Mammary epithelial cell (primary cell): Measurements from ENCODE around the gene SLC9A4.

Source experiments
- EZH2 ChIP-seq: IDR thresholded peaks from 2 replicates; pipeline ENCODE4 v1.6.1; 2012; ENCODE audit warnings: low read length, inconsistent platforms, borderline replicate concordance
- TF ChIP-seq, protein P1 (sequence below), 2 donors: IDR thresholded peaks in 1 of 2; conservative IDR thresholded peaks in 1 of 2; 2 replicates each; pipeline ENCODE4 v1.5.1; 2011 to 2012; ENCODE audit warnings: inconsistent platforms in 2 of 2, low read length in 2 of 2, mild to moderate bottlenecking in 2 of 2, control low read depth in 1 of 2, low read depth in 1 of 2; ENCODE audit not compliant: insufficient read depth in 1 of 2; ENCODE audit errors: extremely low read depth in 1 of 2

- TF ChIP-seq, protein P1, sequence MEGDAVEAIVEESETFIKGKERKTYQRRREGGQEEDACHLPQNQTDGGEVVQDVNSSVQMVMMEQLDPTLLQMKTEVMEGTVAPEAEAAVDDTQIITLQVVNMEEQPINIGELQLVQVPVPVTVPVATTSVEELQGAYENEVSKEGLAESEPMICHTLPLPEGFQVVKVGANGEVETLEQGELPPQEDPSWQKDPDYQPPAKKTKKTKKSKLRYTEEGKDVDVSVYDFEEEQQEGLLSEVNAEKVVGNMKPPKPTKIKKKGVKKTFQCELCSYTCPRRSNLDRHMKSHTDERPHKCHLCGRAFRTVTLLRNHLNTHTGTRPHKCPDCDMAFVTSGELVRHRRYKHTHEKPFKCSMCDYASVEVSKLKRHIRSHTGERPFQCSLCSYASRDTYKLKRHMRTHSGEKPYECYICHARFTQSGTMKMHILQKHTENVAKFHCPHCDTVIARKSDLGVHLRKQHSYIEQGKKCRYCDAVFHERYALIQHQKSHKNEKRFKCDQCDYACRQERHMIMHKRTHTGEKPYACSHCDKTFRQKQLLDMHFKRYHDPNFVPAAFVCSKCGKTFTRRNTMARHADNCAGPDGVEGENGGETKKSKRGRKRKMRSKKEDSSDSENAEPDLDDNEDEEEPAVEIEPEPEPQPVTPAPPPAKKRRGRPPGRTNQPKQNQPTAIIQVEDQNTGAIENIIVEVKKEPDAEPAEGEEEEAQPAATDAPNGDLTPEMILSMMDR (conservative IDR thresholded peaks at IDR 0.05 in 1 of 2, IDR thresholded peaks at IDR 0.05 in 1 of 2; ENCODE audit: extremely low read depth in 1 of 2, insufficient read depth in 1 of 2, low read depth in 1 of 2, low read length in 2 of 2), result no peak
- TF ChIP-seq EZH2, result no peak
These were observed 71.2 kb downstream of the SLC9A4 start for GRCh38 chr2:102544182-102544581.
